Peyer's patch (tissue), 4 donors: ENCODE data around the gene FPR2. TPM values are rescaled to one million over a fixed set of nuclear protein-coding genes. Genes with fewer than 3 reads are reported as not detected.

Experiments used
- DNase-seq, 3 donors: peaks; one replicate each; pipeline ENCODE4 v3.0.0-alpha.2; 2017 to 2019
- H3K27ac ChIP-seq, 4 donors: fragments of 200-600 bp; sonication (generic); one replicate each; pipeline ENCODE4 v1.5.1; 2016 to 2019
- H3K27me3 ChIP-seq, 2 donors: fragments of 200-600 bp; sonication (generic); one replicate each; pipeline ENCODE4 v1.5.1; 2019
- H3K36me3 ChIP-seq, 3 donors: fragments of 200-600 bp; sonication (generic); one replicate each; pipeline ENCODE4 v1.5.1; 2016 to 2019
- H3K4me1 ChIP-seq, 4 donors: fragments of 200-600 bp; sonication (generic); one replicate each; pipeline ENCODE4 v1.5.1; 2016 to 2019
- H3K4me3 ChIP-seq, 4 donors: fragments of 200-600 bp; sonication (generic); 1 replicate in 3 of 4; 2 replicates in 1 of 4; pipeline ENCODE4 v1.5.1; 2016 to 2019; ENCODE audit warnings: mild to moderate bottlenecking in 1 of 4
- H3K9me3 ChIP-seq, 4 donors: fragments of 200-600 bp; sonication (generic); one replicate each; pipeline ENCODE4 v1.5.1; 2016 to 2019; ENCODE audit warnings: mild to moderate bottlenecking in 1 of 4
- CTCF ChIP-seq, 6 experiments: fragments of 450-650 bp in 4 of 6; fragments of 200-600 bp in 2 of 6; sonication (generic) in 1 of 6; IDR thresholded peaks; one replicate each; pipeline ENCODE4 v1.5.1; 2017 to 2019; ENCODE audit warnings: antibody characterized with exemption in 6 of 6, mild to moderate bottlenecking in 3 of 6, moderate library complexity in 1 of 6
- POLR2A ChIP-seq, 2 donors: fragments of 450-650 bp; IDR thresholded peaks; one replicate each; pipeline ENCODE4 v1.5.1; 2017; ENCODE audit warnings: antibody characterized with exemption in 2 of 2, mild to moderate bottlenecking in 2 of 2, moderate library complexity in 2 of 2
- total RNA-seq, 4 donors: library from RNA; depleted of rRNA; stranded (reverse); fragments of >200 nt; gene quantifications; one replicate each; pipeline ENCODE4 v1.1.0, GENCODE V29; 2016

The FPR2 gene
- total RNA-seq, 4 donors from 2014 or later = 1.9 TPM; not detected in 3

GRCh38 chr19:51780270-51780669, 19.3 kb downstream of the FPR2 start:
- no peaks in the 10 kb centered on the region for H3K9me3 ChIP-seq
- no peak for TF ChIP-seq POLR2A (IDR thresholded peaks at IDR 0.05)
- TF ChIP-seq CTCF (IDR thresholded peaks at IDR 0.05) = no peak
- DNase-seq = no peak
- H3K4me3 ChIP-seq = no peak overlapping the region
- no peak overlapping the region for H3K27ac ChIP-seq
- H3K4me1 ChIP-seq = no peaks in the 10 kb centered on the region
- H3K27me3 ChIP-seq = no peaks in the 10 kb centered on the region
- no peaks in the 10 kb centered on the region for H3K36me3 ChIP-seq

DNA sequence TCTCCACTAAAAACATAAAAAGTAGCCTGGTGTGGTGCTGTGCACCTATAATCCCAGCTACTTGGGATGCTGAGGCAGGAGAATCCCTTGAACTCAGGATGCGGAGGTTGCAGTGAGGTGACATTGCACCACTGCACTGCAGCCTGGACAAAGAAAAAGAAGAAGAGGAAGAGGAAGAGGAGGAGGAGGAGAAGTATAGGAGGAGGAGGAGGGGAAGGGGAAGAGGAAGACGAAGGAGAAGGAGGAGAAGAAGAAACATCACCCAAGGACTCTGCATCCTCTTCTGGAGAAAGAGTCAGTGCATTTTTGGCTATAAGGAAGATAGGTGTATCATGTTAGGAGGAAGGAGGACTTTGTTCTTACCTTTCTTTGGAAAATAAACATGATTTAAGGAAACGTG, 21.0 kb downstream of the FPR2 start:
- DNase-seq = no peak
- Histone ChIP-seq H3K4me1 (no peaks in the 10 kb centered on the region), H3K9me3 (no peaks in the 10 kb centered on the region), H3K27me3 (no peaks in the 10 kb centered on the region), H3K4me3 (no peak overlapping the region), H3K27ac (no peak overlapping the region), H3K36me3 (no peaks in the 10 kb centered on the region)
- TF ChIP-seq CTCF (IDR thresholded peaks at IDR 0.05) (no peak), POLR2A (IDR thresholded peaks at IDR 0.05) (no peak)

DNA sequence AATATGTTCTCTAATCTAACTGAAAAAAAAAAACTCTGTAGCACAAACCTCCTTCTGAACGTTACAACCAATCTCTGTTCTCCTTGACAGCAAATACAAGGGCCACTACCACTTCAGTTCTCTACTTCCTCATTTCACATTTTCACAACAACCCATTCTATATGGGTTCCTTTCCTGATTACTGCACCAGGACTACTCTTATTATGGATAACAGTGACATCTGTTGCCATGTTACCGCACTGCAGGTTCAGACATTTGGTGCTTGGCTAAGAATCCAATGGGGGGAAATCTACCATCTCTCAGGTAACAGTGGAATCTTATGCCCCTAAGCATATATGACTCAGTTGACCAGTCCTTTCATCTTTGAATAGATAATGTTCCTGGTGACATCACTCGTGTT, 22.4 kb downstream of the FPR2 start:
- no peak for DNase-seq
- Histone ChIP-seq H3K27me3 (no peaks in the 10 kb centered on the region), H3K27ac (no peak overlapping the region), H3K4me1 (no peaks in the 10 kb centered on the region), H3K36me3 (no peaks in the 10 kb centered on the region), H3K4me3 (no peak overlapping the region), H3K9me3 (no peaks in the 10 kb centered on the region)
- TF ChIP-seq CTCF (IDR thresholded peaks at IDR 0.05) (no peak), POLR2A (IDR thresholded peaks at IDR 0.05) (no peak)

GRCh38 chr19:51784109-51784785, 23.3 kb downstream of the FPR2 start:
- TF ChIP-seq CTCF (IDR thresholded peaks at IDR 0.05) = no peak
- no peak for TF ChIP-seq POLR2A (IDR thresholded peaks at IDR 0.05)
- Histone ChIP-seq H3K4me1 (no peaks in the 10 kb centered on the region), H3K4me3 (no peak overlapping the region), H3K9me3 (no peaks in the 10 kb centered on the region), H3K36me3 (no peaks in the 10 kb centered on the region), H3K27me3 (no peaks in the 10 kb centered on the region), H3K27ac (peak overlapping the region in 1 of 4 donors; percentile 17)
- DNase-seq = no peak

GRCh38 chr19:51784922-51785690, 24.1 kb downstream of the FPR2 start:
- DNase-seq = peak in 1 of 3 donors; percentile 71
- no peaks in the 10 kb centered on the region for H3K27me3 ChIP-seq
- H3K4me3 ChIP-seq = no peak overlapping the region
- TF ChIP-seq POLR2A (IDR thresholded peaks at IDR 0.05) = no peak
- TF ChIP-seq CTCF (IDR thresholded peaks at IDR 0.05) = no peak
- H3K36me3 ChIP-seq = no peaks in the 10 kb centered on the region
- no peaks in the 10 kb centered on the region for H3K4me1 ChIP-seq
- peak overlapping the region in 2 of 4 donors; percentile 38 to 39 for H3K27ac ChIP-seq
- H3K9me3 ChIP-seq = no peaks in the 10 kb centered on the region
